ENCODE measurements around the gene CSRNP3. TPM values are rescaled to one million over a fixed set of nuclear protein-coding genes. Genes with fewer than 3 reads are reported as not detected.

Gene CSRNP3
- total RNA-seq, 1 experiment from 2014 or later: 0.41 TPM

GRCh38 chr2:165582409-165582808 lies 112.9 kb downstream of the CSRNP3 start:
- Histone ChIP-seq H3K4me2 (no peak overlapping the region), H3K79me2 (ENCODE audit: low read depth) (no peaks in the 10 kb centered on the region), H3K4me3 (no peak overlapping the region), H3K36me3 (ENCODE audit: low read depth) (no peaks in the 10 kb centered on the region), H3F3A (ENCODE audit: insufficient read depth, low read depth) (no peaks in the 10 kb centered on the region), H3K9me3 (ENCODE audit: insufficient read depth, low read depth) (no peaks in the 10 kb centered on the region), H3K9me2 (ENCODE audit: insufficient read depth) (no peaks in the 10 kb centered on the region), H4K20me1 (ENCODE audit: insufficient read depth) (no peaks in the 10 kb centered on the region), H3K27me3 (ENCODE audit: insufficient read depth, low read depth) (no peaks in the 10 kb centered on the region), H3K27ac (no peak overlapping the region), H2AFZ (no peak overlapping the region), H3K4me1 (replicated peaks; ENCODE audit: insufficient read depth) (no peaks in the 10 kb centered on the region)
- intact Hi-C loops (cut with micrococcal nuclease; ENCODE audit: unreplicated experiment): no loop called here
- ChIA-PET CTCF (no interaction called here), POLR2A (ENCODE audit: unreplicated experiment) (no interaction called here)
- no TSS peak for BruUV-seq (replicated peaks)
- TF ChIP-seq EZH2 (IDR thresholded peaks at IDR 0.05; ENCODE audit: low read depth): no peak
- TF ChIP-seq, protein P1, sequence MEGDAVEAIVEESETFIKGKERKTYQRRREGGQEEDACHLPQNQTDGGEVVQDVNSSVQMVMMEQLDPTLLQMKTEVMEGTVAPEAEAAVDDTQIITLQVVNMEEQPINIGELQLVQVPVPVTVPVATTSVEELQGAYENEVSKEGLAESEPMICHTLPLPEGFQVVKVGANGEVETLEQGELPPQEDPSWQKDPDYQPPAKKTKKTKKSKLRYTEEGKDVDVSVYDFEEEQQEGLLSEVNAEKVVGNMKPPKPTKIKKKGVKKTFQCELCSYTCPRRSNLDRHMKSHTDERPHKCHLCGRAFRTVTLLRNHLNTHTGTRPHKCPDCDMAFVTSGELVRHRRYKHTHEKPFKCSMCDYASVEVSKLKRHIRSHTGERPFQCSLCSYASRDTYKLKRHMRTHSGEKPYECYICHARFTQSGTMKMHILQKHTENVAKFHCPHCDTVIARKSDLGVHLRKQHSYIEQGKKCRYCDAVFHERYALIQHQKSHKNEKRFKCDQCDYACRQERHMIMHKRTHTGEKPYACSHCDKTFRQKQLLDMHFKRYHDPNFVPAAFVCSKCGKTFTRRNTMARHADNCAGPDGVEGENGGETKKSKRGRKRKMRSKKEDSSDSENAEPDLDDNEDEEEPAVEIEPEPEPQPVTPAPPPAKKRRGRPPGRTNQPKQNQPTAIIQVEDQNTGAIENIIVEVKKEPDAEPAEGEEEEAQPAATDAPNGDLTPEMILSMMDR (conservative IDR thresholded peaks at IDR 0.05): no peak
- DNase-seq: no peak

DNA sequence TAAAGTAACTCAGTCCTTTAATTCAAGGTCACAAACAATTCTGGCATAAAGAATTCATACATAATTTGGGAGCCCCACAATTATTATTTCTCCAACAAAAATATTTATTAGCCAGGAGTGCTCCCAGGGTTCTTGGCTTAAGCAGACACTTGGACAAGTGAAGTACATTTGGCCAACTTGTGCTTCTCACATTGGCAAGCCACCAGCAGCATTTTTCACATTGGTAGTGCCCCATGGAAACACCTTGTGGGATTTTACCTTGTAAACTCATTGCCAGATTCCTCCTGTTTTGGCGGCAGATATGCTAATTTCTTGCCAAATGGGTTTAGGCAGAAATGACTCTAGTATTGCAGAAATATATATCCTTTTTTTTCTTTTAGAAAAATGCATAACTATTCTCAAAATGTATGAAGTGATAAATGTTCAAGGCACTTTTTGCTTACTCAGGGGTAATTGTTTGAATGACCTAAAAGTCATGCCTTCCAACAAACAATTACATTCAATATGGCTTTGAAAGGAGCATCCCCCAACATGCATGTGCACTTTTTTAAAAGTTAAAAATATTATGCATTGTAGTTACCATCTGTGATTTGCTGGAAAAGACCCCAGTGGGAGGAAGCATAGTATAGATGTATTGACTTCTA lies 113.5 kb downstream of the CSRNP3 start:
- Histone ChIP-seq H3K4me1 (replicated peaks; ENCODE audit: insufficient read depth) (no peaks in the 10 kb centered on the region), H2AFZ (no peak overlapping the region), H3K79me2 (ENCODE audit: low read depth) (no peaks in the 10 kb centered on the region), H3K4me2 (no peak overlapping the region), H4K20me1 (ENCODE audit: insufficient read depth) (no peaks in the 10 kb centered on the region), H3K27ac (no peak overlapping the region), H3K9me2 (ENCODE audit: insufficient read depth) (no peaks in the 10 kb centered on the region), H3K27me3 (ENCODE audit: insufficient read depth, low read depth) (no peaks in the 10 kb centered on the region), H3F3A (ENCODE audit: insufficient read depth, low read depth) (no peaks in the 10 kb centered on the region), H3K9me3 (ENCODE audit: insufficient read depth, low read depth) (no peaks in the 10 kb centered on the region), H3K4me3 (no peak overlapping the region), H3K36me3 (ENCODE audit: low read depth) (no peaks in the 10 kb centered on the region)
- BruUV-seq (replicated peaks): no TSS peak
- ChIA-PET CTCF (no interaction called here), POLR2A (ENCODE audit: unreplicated experiment) (no interaction called here)
- TF ChIP-seq EZH2 (IDR thresholded peaks at IDR 0.05; ENCODE audit: low read depth): no peak
- TF ChIP-seq, protein P1 (conservative IDR thresholded peaks at IDR 0.05): no peak
- intact Hi-C loops (cut with micrococcal nuclease; ENCODE audit: unreplicated experiment): no loop called here
- no peak for DNase-seq

- Histone ChIP-seq H3K4me3 (no peak overlapping the region), H3K4me2 (peak overlapping the region; percentile 34; the same call in 1 of the 2 replicates), H3K27me3 (ENCODE audit: insufficient read depth, low read depth) (no peaks in the 10 kb centered on the region), H3K4me1 (replicated peaks; ENCODE audit: insufficient read depth) (no peaks in the 10 kb centered on the region), H3K9me3 (ENCODE audit: insufficient read depth, low read depth) (no peaks in the 10 kb centered on the region), H3F3A (ENCODE audit: insufficient read depth, low read depth) (no peaks in the 10 kb centered on the region), H3K9me2 (ENCODE audit: insufficient read depth) (no peaks in the 10 kb centered on the region), H3K36me3 (ENCODE audit: low read depth) (no peaks in the 10 kb centered on the region), H3K79me2 (ENCODE audit: low read depth) (no peaks in the 10 kb centered on the region), H4K20me1 (ENCODE audit: insufficient read depth) (no peaks in the 10 kb centered on the region), H2AFZ (no peak overlapping the region), H3K27ac (no peak overlapping the region)
- ChIA-PET POLR2A (ENCODE audit: unreplicated experiment) (no interaction called here), CTCF (no interaction called here)
- no TSS peak for BruUV-seq (replicated peaks)
- DNase-seq: no peak
- no peak for TF ChIP-seq EZH2 (IDR thresholded peaks at IDR 0.05; ENCODE audit: low read depth)
- TF ChIP-seq, protein P1 (conservative IDR thresholded peaks at IDR 0.05): no peak
- intact Hi-C loops (cut with micrococcal nuclease; ENCODE audit: unreplicated experiment): no loop called here
Measured at GRCh38 chr2:165584126-165584654, 114.7 kb downstream of the CSRNP3 start.
